Fibroblast of mammary gland (primary cell): ENCODE results near the gene CXCR6.

ENCODE experiments used
- DNase-seq: peaks from one replicate; pipeline ENCODE4 v3.0.0-alpha.2; 2010; ENCODE audit warnings: low read depth
- H3K4me3 ChIP-seq: 2 replicates; pipeline ENCODE4 v1.5.1; 2011; ENCODE audit warnings: low read depth, mild to moderate bottlenecking, low read length, moderate library complexity; ENCODE audit not compliant: control insufficient read depth
- TF ChIP-seq, protein P1 (sequence below): conservative IDR thresholded peaks from 2 replicates; pipeline ENCODE4 v1.5.1; 2011; ENCODE audit warnings: low read depth, low read length, inconsistent platforms; ENCODE audit not compliant: control insufficient read depth, insufficient read depth

The CXCR6 gene

DNA sequence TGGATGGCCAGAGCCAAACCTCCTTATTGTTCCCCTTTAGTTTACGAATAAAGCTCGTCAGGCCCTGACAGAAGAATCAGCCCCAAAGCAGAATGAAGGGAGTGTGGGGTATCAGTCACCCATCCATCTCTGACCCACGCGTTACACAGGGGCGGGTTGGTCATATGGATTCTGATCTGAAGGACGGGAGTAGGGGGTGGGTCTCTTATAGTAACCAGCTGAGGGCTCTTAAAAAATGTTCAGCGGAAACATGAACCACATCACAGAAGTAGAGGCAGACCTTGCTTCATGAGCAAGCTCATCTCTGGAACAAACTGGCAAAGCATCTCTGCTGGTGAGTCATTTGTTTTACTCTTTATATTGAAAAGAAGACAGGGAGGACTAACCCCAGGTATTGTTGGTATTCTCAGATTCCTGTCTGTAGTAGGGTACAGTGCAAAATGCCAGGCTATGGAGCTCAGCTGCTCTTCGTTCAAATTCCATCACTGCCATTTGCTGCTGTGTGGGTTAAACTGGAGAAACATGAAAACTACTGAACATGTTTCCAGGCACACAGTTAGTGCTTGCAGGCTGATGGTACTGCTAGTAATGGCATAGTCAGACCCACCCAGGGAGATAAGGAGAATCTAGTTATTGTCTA lies at the start of gene CXCR6:
TSS of gene CXCR6 (plus strand) at position 258 of the 640 bp plus-strand sequence. CDS start 3,018 bp downstream, outside the sequence.
- DNase-seq: peak; percentile 13
- TF ChIP-seq, protein P1, sequence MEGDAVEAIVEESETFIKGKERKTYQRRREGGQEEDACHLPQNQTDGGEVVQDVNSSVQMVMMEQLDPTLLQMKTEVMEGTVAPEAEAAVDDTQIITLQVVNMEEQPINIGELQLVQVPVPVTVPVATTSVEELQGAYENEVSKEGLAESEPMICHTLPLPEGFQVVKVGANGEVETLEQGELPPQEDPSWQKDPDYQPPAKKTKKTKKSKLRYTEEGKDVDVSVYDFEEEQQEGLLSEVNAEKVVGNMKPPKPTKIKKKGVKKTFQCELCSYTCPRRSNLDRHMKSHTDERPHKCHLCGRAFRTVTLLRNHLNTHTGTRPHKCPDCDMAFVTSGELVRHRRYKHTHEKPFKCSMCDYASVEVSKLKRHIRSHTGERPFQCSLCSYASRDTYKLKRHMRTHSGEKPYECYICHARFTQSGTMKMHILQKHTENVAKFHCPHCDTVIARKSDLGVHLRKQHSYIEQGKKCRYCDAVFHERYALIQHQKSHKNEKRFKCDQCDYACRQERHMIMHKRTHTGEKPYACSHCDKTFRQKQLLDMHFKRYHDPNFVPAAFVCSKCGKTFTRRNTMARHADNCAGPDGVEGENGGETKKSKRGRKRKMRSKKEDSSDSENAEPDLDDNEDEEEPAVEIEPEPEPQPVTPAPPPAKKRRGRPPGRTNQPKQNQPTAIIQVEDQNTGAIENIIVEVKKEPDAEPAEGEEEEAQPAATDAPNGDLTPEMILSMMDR: no peak
- H3K4me3 ChIP-seq: no peak within 1 kb of the TSS

DNA sequence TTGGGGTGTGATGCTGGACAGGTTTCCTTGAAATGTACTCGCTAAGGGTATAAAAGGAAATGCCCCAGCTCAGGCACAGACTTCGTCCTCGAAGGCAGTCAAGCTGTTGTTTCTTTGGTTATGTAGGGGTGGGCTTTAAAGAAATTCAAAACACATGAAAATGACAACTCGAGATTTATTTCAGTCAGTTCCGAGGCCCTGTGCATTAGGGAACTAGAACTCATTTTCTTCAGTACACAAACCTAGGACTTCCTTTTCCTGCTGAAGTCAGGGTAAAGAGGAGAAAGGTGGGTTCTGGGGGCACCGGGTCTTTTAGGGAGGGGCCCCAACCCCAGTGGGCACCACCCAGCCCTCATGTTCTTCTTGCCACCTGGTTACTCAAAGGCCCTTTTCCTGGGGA lies 49.2 kb upstream of the CXCR6 start:
- TF ChIP-seq, protein P1: no peak
- DNase-seq: no peak
- no peak overlapping the region for H3K4me3 ChIP-seq

DNA sequence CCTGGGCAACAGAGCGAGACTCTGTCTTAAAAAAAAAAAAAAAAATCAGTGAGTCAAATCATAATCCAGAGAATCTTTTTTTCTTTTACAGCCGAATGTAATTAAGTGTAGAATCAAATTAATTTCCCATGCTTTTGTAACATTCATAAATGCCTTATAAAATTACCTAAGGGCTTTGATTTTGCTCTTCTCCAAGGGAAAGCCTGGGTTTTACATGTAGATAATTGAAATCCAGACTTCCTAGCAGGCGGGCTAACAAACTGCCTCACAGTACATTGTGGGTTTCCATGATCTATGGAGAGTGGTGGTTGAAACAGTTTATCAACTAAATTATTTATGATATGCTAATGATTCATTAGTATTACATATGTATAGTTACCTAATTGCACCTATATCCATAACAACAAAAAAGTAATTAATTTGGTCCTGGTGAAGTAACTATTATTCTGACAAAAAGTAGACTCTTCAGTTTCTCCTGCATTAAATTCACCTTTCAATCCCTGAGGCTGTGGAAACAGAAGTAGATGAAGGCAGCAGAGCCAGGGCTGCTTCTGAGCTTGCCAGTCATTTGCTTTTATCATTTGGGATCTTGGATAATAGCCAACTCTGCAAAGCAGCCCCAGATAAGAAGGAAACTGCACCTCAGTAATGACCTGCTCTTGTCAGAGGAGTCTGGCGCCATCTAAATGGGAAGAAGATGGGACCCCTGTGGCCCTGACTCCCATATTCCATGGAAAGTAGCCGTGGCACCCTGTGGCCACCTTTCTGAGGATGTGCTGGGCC lies 47.4 kb upstream of the CXCR6 start:
- DNase-seq: no peak
- no peak overlapping the region for H3K4me3 ChIP-seq
- TF ChIP-seq, protein P1: no peak

DNA sequence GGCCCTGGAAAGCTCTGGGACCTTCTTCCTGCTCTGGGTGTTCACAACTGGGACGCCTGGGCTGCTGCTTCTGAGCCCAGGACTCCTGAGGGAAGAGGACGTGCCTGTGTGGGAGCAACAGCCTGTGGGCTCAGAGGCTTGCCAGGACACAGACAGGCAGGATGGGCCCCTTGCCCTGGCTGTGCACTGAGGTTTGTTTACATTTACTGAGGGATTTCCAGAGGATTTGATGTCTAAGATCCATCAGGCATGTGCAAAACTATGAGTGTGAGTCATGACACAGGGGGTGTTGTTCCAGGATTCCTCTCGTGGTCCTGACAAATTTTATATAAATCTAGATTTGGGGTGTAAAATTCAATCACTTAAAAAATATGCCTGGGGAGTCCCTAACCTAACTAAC lies 46.3 kb upstream of the CXCR6 start:
- peak; percentile 34 for DNase-seq
- TF ChIP-seq, protein P1: no peak
- H3K4me3 ChIP-seq: no peak overlapping the region

DNA sequence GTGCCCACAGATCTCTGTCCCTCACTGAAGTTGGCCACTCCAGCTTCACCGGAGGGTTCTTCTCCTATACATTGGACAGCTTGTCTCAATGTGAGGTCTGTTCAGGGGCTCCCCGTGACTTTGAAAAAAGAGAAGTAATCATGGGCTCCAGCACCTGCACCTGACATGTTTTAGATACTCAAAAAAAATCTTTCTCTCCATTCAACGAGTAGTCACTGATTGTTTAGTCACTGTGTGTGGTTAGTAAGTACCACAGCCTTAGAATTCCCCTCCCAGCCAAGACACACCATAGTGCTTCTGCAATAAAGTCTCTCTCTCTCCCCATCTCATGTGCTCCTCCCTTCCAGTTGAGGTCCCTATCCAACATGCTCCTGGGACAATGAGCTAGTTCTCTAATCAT lies 38.3 kb upstream of the CXCR6 start:
- DNase-seq: no peak
- no peak overlapping the region for H3K4me3 ChIP-seq
- TF ChIP-seq, protein P1: no peak

DNA sequence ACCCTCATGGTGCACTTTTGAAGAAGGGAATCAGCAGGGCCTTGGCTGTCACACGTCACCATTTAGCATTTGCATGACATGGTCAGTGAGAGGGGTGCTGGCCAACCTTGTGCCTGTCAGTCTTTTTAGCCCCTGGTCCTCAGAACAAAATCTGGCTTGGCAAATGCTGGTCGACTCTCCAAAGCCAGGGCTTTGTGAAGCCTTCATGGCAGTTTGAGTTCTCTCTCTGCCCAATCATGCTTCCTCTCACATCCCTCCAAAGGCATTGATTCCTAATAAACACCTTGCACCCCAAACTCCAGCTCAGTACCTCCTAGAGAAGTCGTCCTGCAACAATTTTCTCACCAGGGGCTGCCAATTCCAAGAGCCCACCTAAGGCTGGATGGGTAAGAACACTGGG lies 37.5 kb upstream of the CXCR6 start:
- DNase-seq: no peak
- H3K4me3 ChIP-seq: no peak overlapping the region
- TF ChIP-seq, protein P1: no peak
